WTC11 (cell line): ENCODE data around the gene EMD.

ENCODE experiments used
- ATF3 ChIP-seq: sonication (generic); formaldehyde crosslinking; conservative IDR thresholded peaks from 2 replicates; pipeline ENCODE4 v1.8.1; 2022; ENCODE audit warnings: mild to moderate bottlenecking, missing genetic modification reagents
- ELF4 ChIP-seq: sonication (generic); formaldehyde crosslinking; IDR thresholded peaks from 2 replicates; pipeline ENCODE4 v1.8.1; 2022; ENCODE audit warnings: low read depth, mild to moderate bottlenecking, moderate library complexity, missing genetic modification reagents
- ZNF416 ChIP-seq: fragments of 250-450 bp; sonication (Bioruptor Pico); IDR thresholded peaks from 2 replicates; pipeline ENCODE4 v1.9.0; 2021; ENCODE audit warnings: mild to moderate bottlenecking, inconsistent platforms

- TF ChIP-seq ATF3 = no peak
- TF ChIP-seq ELF4 = no peak
- no peak for TF ChIP-seq ZNF416 (CRISPR knock-in tag)
Measured at GRCh38 chrX:154412468-154412867, 33.4 kb downstream of the EMD start.
